Spleen (tissue), 7 donors: ENCODE measurements around the gene EPHB2.

ENCODE experiments used
- POLR2A ChIP-seq, 3 donors: fragments of 450-650 bp; IDR thresholded peaks; one replicate each; pipeline ENCODE4 v1.5.1; 2017; ENCODE audit warnings: antibody characterized with exemption in 3 of 3, mild to moderate bottlenecking in 1 of 3
- POLR2AphosphoS5 ChIP-seq, 3 donors: sonication (generic); formaldehyde crosslinking; IDR thresholded peaks; one replicate each; pipeline ENCODE4 v1.5.1; 2017; ENCODE audit warnings: antibody characterized with exemption in 3 of 3
- TF ChIP-seq, protein P1 (sequence below), 11 experiments: fragments of 200-600 bp in 7 of 11; fragments of 450-650 bp in 4 of 11; sonication (generic) in 4 of 11; IDR thresholded peaks in 8 of 11; conservative IDR thresholded peaks in 3 of 11; 1 replicate in 7 of 11; 2 replicates in 4 of 11; pipeline versions ENCODE4 v1.4.0 to v1.8.0; 2016 to 2021; ENCODE audit warnings: antibody characterized with exemption in 11 of 11, inconsistent platforms in 4 of 11, mild to moderate bottlenecking in 1 of 11
- donor health status: DM: no; HTN: no; CAD: no; lungs with moderate emphysema.
- donor health status: DM: no; HTN: no; CAD: no.
- donor health status: DM: no; HTN: no; CAD: no.

DNA sequence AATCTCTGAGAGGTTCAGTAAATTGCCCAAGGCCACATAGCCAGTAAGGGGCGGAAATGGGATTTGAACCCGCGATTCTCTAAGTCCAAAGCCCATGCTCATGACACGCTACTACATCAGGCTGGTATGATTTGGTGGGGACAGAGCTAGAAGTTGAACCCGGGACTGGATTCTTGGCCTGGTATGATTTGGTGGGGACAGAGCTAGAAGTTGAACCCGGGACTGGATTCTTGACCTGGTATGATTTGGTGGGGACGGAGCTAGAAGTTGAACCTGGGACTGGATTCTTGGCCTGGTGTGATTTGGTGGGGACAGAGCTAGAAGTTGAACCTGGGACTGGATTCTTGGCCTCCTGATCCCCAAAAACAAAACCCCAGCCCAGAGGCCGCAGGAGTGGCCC, 23.0 kb downstream of the EPHB2 start:
- TF ChIP-seq POLR2AphosphoS5 (IDR thresholded peaks at IDR 0.05) = no peak
- TF ChIP-seq, protein P1, sequence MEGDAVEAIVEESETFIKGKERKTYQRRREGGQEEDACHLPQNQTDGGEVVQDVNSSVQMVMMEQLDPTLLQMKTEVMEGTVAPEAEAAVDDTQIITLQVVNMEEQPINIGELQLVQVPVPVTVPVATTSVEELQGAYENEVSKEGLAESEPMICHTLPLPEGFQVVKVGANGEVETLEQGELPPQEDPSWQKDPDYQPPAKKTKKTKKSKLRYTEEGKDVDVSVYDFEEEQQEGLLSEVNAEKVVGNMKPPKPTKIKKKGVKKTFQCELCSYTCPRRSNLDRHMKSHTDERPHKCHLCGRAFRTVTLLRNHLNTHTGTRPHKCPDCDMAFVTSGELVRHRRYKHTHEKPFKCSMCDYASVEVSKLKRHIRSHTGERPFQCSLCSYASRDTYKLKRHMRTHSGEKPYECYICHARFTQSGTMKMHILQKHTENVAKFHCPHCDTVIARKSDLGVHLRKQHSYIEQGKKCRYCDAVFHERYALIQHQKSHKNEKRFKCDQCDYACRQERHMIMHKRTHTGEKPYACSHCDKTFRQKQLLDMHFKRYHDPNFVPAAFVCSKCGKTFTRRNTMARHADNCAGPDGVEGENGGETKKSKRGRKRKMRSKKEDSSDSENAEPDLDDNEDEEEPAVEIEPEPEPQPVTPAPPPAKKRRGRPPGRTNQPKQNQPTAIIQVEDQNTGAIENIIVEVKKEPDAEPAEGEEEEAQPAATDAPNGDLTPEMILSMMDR (IDR thresholded peaks at IDR 0.05 in 8 of 11, conservative IDR thresholded peaks at IDR 0.05 in 3 of 11) = no peak
- TF ChIP-seq POLR2A (IDR thresholded peaks at IDR 0.05) = no peak
